HL-60 (cell line): ENCODE data around the gene C6orf47. TPM values are rescaled to one million over a fixed set of nuclear protein-coding genes. Genes with fewer than 3 reads are reported as not detected.

Experiments
- DNase-seq, 2 experiments: peaks; one replicate each; pipeline ENCODE4 v3.0.0-alpha.2; 2010 to 2020; ENCODE audit warnings: low read depth in 1 of 2, low spot score in 1 of 2
- H3K27ac ChIP-seq: fragments of 250-450 bp; sonication (Bioruptor Pico); replicated peaks from 2 replicates; pipeline ENCODE4 v1.5.1; 2020; ENCODE audit warnings: mild to moderate bottlenecking, moderate library complexity
- H3K27me3 ChIP-seq: fragments of 250-450 bp; sonication (Bioruptor Pico); 2 replicates; pipeline ENCODE4 v1.5.1; 2021; ENCODE audit warnings: mild to moderate bottlenecking, moderate library complexity; ENCODE audit not compliant: insufficient read depth, poor library complexity, severe bottlenecking
- H3K4me3 ChIP-seq: replicated peaks from 2 replicates; pipeline ENCODE4 v1.5.1; 2011; ENCODE audit warnings: mild to moderate bottlenecking, control low read depth, low read length; ENCODE audit not compliant: insufficient read depth
- GABPA ChIP-seq: IDR thresholded peaks from 2 replicates; pipeline ENCODE4 v1.6.1; 2012; ENCODE audit warnings: low read depth
- POLR2AphosphoS5 ChIP-seq: IDR thresholded peaks from 2 replicates; pipeline ENCODE4 v1.6.1; 2012; ENCODE audit warnings: low read depth
- SPI1 ChIP-seq: IDR thresholded peaks from 2 replicates; pipeline ENCODE4 v1.6.1; 2012; ENCODE audit warnings: low read depth, mild to moderate bottlenecking, borderline replicate concordance
- microRNA-seq: library from miRNA; unstranded; fragments of <30 nt; microRNA quantifications from one replicate; pipeline ENCODE4, GENCODE V29; 2018
- TF ChIP-seq, protein P1 (sequence below): IDR thresholded peaks from one replicate; pipeline ENCODE4 v1.5.1; 2011; ENCODE audit warnings: low read length, control low read depth, inconsistent platforms; ENCODE audit not compliant: insufficient read depth

C6orf47 gene

DNA sequence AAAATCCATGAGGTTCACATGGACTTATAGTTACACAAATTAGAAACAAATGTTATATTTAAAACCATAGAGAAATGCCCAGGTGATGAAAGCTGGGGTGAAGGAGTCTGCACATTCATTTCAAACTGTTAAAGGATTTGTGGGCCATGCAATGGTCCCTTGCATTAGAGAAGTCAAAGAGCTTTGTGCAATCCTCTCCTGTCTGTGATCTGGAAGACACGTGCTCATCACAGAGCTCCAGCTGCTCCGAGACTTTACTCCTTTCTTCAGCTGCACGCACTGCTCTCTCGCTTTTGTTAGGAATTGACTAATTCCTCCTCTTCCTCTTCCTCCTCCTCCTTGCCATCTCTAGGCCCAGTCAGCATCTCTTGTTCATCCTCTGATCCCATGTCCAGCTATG lies 49.6 kb downstream of the C6orf47 start:
- H3K27me3 ChIP-seq: no peaks in the 10 kb centered on the region
- TF ChIP-seq SPI1: peak; percentile 21; the same call in 1 of the 2 replicates
- TF ChIP-seq, protein P1, sequence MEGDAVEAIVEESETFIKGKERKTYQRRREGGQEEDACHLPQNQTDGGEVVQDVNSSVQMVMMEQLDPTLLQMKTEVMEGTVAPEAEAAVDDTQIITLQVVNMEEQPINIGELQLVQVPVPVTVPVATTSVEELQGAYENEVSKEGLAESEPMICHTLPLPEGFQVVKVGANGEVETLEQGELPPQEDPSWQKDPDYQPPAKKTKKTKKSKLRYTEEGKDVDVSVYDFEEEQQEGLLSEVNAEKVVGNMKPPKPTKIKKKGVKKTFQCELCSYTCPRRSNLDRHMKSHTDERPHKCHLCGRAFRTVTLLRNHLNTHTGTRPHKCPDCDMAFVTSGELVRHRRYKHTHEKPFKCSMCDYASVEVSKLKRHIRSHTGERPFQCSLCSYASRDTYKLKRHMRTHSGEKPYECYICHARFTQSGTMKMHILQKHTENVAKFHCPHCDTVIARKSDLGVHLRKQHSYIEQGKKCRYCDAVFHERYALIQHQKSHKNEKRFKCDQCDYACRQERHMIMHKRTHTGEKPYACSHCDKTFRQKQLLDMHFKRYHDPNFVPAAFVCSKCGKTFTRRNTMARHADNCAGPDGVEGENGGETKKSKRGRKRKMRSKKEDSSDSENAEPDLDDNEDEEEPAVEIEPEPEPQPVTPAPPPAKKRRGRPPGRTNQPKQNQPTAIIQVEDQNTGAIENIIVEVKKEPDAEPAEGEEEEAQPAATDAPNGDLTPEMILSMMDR: no peak
- TF ChIP-seq POLR2AphosphoS5: peak; percentile 49; the same call in 1 of the 2 replicates
- no peak overlapping the region for H3K27ac ChIP-seq
- no peak overlapping the region for H3K4me3 ChIP-seq
- DNase-seq: peak; percentile 74 to 89

GRCh38 chr6:31609519-31610406 lies 50.8 kb downstream of the C6orf47 start:
- Histone ChIP-seq H3K27ac (no peak overlapping the region), H3K27me3 (no peaks in the 10 kb centered on the region), H3K4me3 (no peak overlapping the region)
- TF ChIP-seq GABPA (no peak), POLR2AphosphoS5 (no peak)
- no peak for DNase-seq

Small RNA genes within 50 kb of the gene (microRNA-seq; reads per million reads assigned to microRNA genes)
- gene MIR4646 (2.4 reads per million), gene MIR6832 (not detected)
